HepG2 (cell line): ENCODE measurements around the gene LGALS16.

ENCODE experiments used
- CHD2 ChIP-seq: IDR thresholded peaks from 2 replicates; pipeline ENCODE4 v1.6.1; 2011; ENCODE audit warnings: low read depth, low read length, improper control_type of control experiment
- EZH2 ChIP-seq: conservative IDR thresholded peaks from 2 replicates; pipeline ENCODE4 v1.6.1; 2012; ENCODE audit warnings: mild to moderate bottlenecking, low read depth, low read length, moderate library complexity
- HDAC2 ChIP-seq: sonication (generic); formaldehyde crosslinking; IDR thresholded peaks from 2 replicates; pipeline ENCODE4 v1.4.0; 2020; ENCODE audit warnings: missing genetic modification reagents
- HNF4A ChIP-seq: sonication (generic); formaldehyde crosslinking; IDR thresholded peaks from 2 replicates; pipeline ENCODE4 v1.4.0; 2020; ENCODE audit warnings: missing genetic modification reagents
- IKZF1 ChIP-seq: fragments of 450-650 bp; IDR thresholded peaks from 2 replicates; pipeline ENCODE4 v1.7.1; 2016
- MBNL3 ChIP-seq: fragments of 250-450 bp; sonication (Bioruptor Pico); conservative IDR thresholded peaks from 2 replicates; pipeline ENCODE4 v1.8.0; 2022; ENCODE audit warnings: mild to moderate bottlenecking, inconsistent platforms
- NFIC ChIP-seq: IDR thresholded peaks from 2 replicates; pipeline ENCODE4 v1.6.1; 2012; ENCODE audit warnings: mild to moderate bottlenecking, low read length, inconsistent platforms
- NFYB ChIP-seq: sonication (generic); formaldehyde crosslinking; IDR thresholded peaks from 2 replicates; pipeline ENCODE4 v1.4.0; 2020; ENCODE audit warnings: missing genetic modification reagents
- RFX5 ChIP-seq: IDR thresholded peaks from 2 replicates; pipeline ENCODE4 v1.6.1; 2011; ENCODE audit warnings: low read depth, low read length, improper control_type of control experiment
- TAF15 ChIP-seq: fragments of 200-400 bp; formaldehyde crosslinking; IDR thresholded peaks from one replicate; pipeline ENCODE4 v1.6.1; 2018; ENCODE audit warnings: mild to moderate bottlenecking, low read depth, low read length; ENCODE audit not compliant: poor library complexity, severe bottlenecking
- YY1 ChIP-seq: IDR thresholded peaks from 2 replicates; pipeline ENCODE4 v1.6.1; 2011; ENCODE audit warnings: low read length, low read depth, moderate library complexity, mild to moderate bottlenecking; ENCODE audit not compliant: insufficient read depth, insufficient replicate concordance
- ZNF446 ChIP-seq: sonication (generic); formaldehyde crosslinking; IDR thresholded peaks from 2 replicates; pipeline ENCODE4 v1.5.0; 2020; ENCODE audit warnings: mild to moderate bottlenecking, missing genetic modification reagents
- TF ChIP-seq, protein P1 (sequence below): sonication (generic); formaldehyde crosslinking; IDR thresholded peaks from 2 replicates; pipeline ENCODE4 v1.4.0; 2020; ENCODE audit warnings: missing genetic modification reagents, borderline replicate concordance

DNA sequence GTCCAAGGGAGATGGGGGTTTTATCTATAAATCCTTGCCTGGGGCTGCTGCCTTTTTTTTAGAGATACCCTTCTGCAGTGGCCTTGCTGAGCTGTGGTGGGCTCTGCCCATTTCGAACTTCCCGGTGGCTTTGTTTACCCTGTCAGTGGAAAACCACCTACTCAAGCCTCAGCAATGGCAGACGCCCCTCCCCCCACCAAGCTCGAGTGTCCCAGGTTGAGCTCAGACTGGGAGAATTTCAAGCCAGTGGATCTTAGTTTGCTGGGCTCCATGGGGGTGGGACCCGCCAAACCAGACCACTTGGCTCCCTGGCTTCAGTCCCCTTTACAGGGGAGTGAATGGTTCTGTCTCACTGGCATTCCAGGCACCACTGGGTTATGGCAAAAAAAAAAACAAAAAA lies 31.8 kb upstream of the LGALS16 start:
- no peak for TF ChIP-seq HNF4A (CRISPR knock-in tag)
- TF ChIP-seq TAF15 = no peak
- TF ChIP-seq, protein P1, sequence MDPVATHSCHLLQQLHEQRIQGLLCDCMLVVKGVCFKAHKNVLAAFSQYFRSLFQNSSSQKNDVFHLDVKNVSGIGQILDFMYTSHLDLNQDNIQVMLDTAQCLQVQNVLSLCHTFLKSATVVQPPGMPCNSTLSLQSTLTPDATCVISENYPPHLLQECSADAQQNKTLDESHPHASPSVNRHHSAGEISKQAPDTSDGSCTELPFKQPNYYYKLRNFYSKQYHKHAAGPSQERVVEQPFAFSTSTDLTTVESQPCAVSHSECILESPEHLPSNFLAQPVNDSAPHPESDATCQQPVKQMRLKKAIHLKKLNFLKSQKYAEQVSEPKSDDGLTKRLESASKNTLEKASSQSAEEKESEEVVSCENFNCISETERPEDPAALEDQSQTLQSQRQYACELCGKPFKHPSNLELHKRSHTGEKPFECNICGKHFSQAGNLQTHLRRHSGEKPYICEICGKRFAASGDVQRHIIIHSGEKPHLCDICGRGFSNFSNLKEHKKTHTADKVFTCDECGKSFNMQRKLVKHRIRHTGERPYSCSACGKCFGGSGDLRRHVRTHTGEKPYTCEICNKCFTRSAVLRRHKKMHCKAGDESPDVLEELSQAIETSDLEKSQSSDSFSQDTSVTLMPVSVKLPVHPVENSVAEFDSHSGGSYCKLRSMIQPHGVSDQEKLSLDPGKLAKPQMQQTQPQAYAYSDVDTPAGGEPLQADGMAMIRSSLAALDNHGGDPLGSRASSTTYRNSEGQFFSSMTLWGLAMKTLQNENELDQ = no peak
- no peak for TF ChIP-seq HDAC2 (CRISPR knock-in tag)
- no peak for TF ChIP-seq YY1
- TF ChIP-seq MBNL3 (CRISPR knock-in tag) = no peak
- TF ChIP-seq ZNF446 (CRISPR knock-in tag) = no peak
- no peak for TF ChIP-seq EZH2
- no peak for TF ChIP-seq CHD2
- TF ChIP-seq RFX5 = no peak
- TF ChIP-seq NFIC = no peak
- TF ChIP-seq IKZF1 = no peak
- TF ChIP-seq NFYB (CRISPR knock-in tag) = no peak
